ENCODE data around the gene SPC24. TPM values are rescaled to one million over a fixed set of nuclear protein-coding genes. Genes with fewer than 3 reads are reported as not detected.
"Not testable (repeated sequence)": the region's sequence is repeated elsewhere in the genome, so short reads cannot be mapped to it uniquely, and the experiment has no call there.

Gene SPC24
- total and polyA plus RNA-seq, 2 of the 4 experiments (the other 2 are of a cell fraction): 12.2 to 97.5 TPM

GRCh38 chr19:11160440-11160768, 4.8 kb upstream of the SPC24 start:
- H3K18ac ChIP-seq (ENCODE audit: low read depth, low read length); H4K91ac ChIP-seq (ENCODE audit: insufficient read depth, low read depth, low read length); dilution Hi-C loops (cut with HindIII; ENCODE audit: low sequenced_read_pairs, unreplicated experiment); H3K9ac ChIP-seq (ENCODE audit: low read depth, low read length); H2AFZ ChIP-seq (replicated peaks; ENCODE audit: low read length, poor library complexity); in situ Hi-C loops (cut with MboI; ENCODE audit: low sequenced_read_pairs); H3K9me3 ChIP-seq (ENCODE audit: control insufficient read depth, insufficient read depth, low read length); H3K14ac ChIP-seq (replicated peaks; ENCODE audit: low read depth, low read length); H3K56ac ChIP-seq (ENCODE audit: extremely low read depth, insufficient read depth, low read length); DNase-seq; H2BK5ac ChIP-seq (ENCODE audit: low read depth, low read length, poor library complexity, severe bottlenecking); H2BK20ac ChIP-seq (ENCODE audit: low read depth, low read length); ATAC-seq (ENCODE audit: low read depth); H3K4ac ChIP-seq (ENCODE audit: low read depth, low read length); H4K8ac ChIP-seq (ENCODE audit: low read depth in 2 of 2, low read length in 2 of 2); H3K27me3 ChIP-seq (ENCODE audit: control insufficient read depth, insufficient read depth, low read length); BruUV-seq (replicated peaks); POLR2A ChIA-PET (ENCODE audit: unreplicated experiment); intact Hi-C loops (cut with micrococcal nuclease); H2BK120ac ChIP-seq (ENCODE audit: low read depth, low read length); H3K23ac ChIP-seq (ENCODE audit: low read depth, low read length); H2BK15ac ChIP-seq (ENCODE audit: low read depth, low read length); H3K4me3 ChIP-seq (ENCODE audit: insufficient read depth, low read depth, low read length); H3K9me1 ChIP-seq (ENCODE audit: insufficient read depth, low read length); H4K5ac ChIP-seq (ENCODE audit: low read depth, low read length); H4K20me1 ChIP-seq (ENCODE audit: insufficient read depth, low read length); H2AK5ac ChIP-seq (ENCODE audit: low read depth, low read length); H3K4me2 ChIP-seq (ENCODE audit: low read depth, low read length): not testable (repeated sequence)
- Histone ChIP-seq H2AK9ac (replicated peaks; ENCODE audit: low read depth, low read length, poor library complexity) (peak overlapping the region; percentile 60), H3K36me3 (ENCODE audit: control insufficient read depth, insufficient read depth, low read length) (peaks cover 11% of the 10 kb centered on the region), H3K27ac (ENCODE audit: insufficient read depth, low read length) (peak overlapping the region; percentile 23; the same call in 1 of the 2 replicates), H3K4me1 (ENCODE audit: control insufficient read depth, insufficient read depth, low read length) (peaks cover 13% of the 10 kb centered on the region), H3K79me1 (ENCODE audit: low read depth in 1 of 2, low read length in 2 of 2) (peaks cover under 1 to 18% of the 10 kb centered on the region in 2 experiments; a peak in 2 of 4 replicates)
- CTCF ChIA-PET: interaction anchor here (0.6 to 0.7 kb wide), 3 partner anchors 17 to 43 kb away, joined by 3 to 4 read pairs (median 3); no protein-coding TSS in a partner anchor
- no CpG with 5 or more reads among the region's 2 CpGs for WGBS, 2 experiments (ENCODE audit: extremely low coverage in 2 of 2, insufficient read length in 1 of 2)
